NCI-H146 treated with DMSO at 0.1 percent for 48 hours (cell line): ENCODE data around the gene PDGFA.

Source experiments
- DNase-seq: peaks from one replicate; lab custom pipeline; 2025; ENCODE audit not compliant: unreplicated experiment; lab: John Stamatoyannopoulos, UW

PDGFA gene

DNA sequence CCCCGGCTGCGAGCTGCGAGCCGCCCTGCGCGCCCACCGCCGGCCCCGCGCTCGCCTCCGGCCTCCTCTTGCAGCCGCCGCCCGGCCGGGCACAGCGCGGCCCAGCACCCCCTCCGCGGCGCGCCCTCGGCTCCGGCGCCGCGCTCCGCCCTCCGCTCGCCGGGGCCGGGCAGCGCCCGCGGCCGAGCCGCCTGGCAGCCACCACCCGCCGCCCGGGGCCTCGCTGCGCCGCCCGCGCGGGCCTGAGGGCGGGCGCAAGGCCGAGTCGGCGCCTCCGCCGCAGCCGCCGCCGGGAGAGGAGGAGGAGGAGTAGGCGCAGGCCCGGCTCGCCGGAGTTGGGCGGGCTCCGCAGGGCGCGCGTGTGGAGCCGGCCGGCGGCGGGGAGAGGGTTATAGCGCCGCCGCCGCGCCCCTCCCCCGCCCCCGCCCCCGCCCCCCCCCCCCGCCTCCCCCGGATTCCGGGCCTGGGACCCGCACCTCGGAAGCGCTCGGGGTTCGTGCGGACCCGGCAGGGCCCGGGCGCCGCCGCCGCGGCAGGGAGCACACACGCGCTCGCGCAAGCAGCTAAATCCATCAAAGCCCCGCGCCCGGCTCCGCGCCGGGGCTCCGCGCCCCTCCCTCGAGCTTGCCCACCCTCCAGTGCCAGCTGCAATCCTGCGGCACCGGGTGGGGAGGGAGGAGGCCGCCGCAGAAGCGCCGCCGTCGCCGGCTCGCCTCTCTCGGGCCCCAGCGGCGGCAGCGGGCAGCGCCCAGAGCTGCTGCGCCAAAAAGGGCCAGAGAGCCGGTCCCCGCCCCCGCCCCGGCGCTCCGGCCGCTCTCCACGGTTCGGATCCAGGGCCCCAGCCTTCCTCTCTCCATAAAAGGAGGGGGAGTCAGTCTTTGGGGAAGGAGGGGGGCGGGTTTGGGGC lies at the start of gene PDGFA:
PDGFA (minus strand) TSS at position 363 of the 907 bp plus-strand sequence. CDS start 845 bp downstream, outside the sequence.
- DNase-seq = no peak

DNA sequence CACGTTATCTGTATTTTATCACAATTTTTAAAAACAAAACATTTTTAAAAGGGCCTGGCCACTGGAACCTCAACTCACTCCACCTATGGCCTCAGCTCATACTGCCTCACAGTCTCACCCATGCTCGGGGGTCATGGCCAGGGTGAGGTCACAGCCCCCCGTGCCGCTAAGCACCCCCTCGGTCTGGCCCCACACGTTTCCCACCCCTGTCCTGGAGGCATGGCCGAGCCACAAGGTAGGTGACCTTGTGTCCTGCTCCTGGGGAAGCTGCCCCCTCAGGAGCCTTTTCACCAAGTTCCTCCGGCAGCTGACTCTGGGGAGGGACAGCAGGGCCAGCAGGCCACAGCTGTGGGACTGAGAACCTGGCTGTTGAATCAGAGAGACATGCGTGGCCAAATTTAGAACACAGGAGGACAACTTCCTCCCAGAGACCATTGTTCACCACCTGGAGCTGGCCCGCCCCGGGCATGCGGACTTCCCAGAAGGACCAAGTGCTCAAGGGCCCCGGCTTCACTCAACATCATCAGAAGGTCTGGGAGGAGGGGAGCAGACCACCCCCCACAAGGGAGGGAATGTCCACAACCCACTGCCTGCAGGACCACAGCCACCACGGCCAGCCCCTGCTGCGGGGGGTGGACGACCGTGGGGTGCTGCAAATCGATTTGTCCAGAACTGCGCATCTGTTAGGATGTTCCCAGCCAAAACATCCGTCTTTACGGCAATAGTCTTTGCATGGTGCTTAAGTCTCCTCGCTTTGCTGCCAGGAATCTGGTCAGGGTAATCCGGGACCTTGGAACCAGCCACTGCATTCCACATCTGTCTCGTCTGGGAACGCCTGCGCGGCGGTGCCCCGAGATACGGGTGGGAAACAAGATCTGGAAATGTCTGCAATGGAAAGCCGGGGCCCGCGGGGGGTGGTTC lies 48.6 kb upstream of the PDGFA start:
- DNase-seq = no peak

DNA sequence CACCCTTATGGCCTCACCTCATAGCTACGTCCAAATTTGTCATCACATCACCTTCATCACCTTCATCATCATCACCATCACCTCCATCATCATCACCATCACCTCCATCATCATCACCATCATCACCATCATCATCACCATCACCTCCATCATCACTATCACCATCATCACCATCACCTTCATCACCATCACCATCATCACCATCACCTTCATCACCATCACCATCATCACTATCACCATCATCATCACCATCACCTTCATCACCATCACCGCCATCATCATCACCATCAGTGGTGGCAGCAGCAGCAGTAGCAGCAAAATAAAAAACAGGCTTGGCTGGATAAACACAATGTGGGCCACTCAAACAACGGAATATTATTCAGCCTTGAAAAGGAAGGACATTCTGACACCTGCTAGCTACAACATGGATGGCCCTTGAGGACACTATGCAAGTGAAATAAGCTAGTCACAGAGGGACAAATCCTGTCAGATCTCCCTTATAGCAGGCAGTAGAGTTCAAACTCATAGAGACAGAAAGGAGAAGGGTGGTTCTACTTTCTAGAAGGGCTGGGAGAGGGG lies 47.7 kb upstream of the PDGFA start:
- DNase-seq = no peak

GRCh38 chr7:566100-566499 lies 46.5 kb upstream of the PDGFA start:
- no peak for DNase-seq

- DNase-seq = no peak
Measured at GRCh38 chr7:564176-564865, 44.7 kb upstream of the PDGFA start.

DNA sequence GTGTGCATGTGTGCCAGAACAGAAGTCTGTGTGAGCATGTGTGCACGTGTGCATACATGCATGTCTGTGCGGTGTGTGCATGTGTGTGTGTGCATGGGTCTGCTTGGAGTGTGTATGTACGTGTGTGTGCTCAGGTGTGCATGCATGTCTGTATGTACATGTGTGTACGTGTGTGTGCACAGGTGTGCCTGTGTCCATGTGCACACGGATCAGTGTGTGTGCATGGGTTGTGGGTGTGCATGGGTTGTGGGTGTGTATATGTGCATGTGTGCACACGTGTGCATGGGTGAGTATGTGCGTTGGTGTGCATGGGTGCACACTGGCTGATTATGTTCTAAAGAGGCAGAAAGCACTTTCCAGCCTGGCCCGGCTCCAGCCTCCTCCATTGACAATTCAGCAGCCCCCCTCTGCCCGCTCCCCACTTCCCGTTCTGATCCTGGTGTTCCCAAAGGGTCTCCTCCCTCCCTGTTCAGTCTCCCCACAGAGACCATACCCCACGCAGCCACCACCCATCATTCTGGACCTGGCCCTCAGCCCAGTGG lies 44.1 kb upstream of the PDGFA start:
- DNase-seq = no peak

- DNase-seq = no peak
Measured at GRCh38 chr7:562789-563628, 43.4 kb upstream of the PDGFA start.

- no peak for DNase-seq
Measured at GRCh38 chr7:562374-562675, 42.7 kb upstream of the PDGFA start.

- no peak for DNase-seq
Measured at GRCh38 chr7:561631-562373, 42.2 kb upstream of the PDGFA start.

DNA sequence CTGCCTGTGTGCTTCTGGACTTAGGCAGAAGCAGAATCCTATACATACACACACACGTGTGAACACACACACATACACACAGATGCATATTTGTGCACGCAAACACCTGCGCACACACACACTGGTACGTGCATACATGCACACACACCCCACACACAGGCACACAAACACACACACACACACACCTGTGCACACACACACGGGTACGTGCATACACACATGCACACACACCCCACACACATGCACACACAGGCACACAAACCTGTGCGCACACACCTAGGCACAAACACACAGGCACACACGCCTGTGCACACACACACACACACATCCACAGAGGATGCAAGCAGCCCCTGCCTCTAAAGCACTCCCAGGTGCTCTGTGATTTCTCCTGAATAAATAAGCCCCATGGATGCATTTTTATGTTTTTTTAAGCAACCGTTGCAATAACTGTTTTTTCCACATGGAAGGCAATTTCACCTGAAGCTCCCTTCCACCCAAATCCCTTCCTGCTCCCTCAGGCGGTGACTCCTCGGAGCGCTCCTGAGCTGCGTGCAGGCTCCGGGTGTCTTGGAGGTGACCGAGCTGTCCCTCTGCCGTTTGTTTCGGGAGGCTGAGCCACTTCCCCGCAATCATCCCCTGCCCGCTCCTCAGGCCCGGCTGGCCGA lies 41.5 kb upstream of the PDGFA start:
- no peak for DNase-seq

DNA sequence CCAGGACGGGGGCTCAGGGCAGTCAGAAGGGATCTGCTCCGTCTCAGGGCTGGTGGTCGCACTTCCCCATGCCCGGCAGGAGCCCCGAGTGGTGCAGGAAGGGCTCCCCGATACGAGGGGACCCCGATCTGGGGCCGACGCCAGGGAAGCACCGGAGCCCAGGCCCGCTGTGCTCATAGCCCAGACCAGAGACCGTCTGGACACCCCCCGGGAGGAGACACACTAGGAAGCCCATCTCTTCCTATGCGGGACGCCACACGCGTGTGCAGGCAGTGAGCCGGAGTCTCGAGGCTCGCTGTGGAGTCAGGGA lies 39.7 kb upstream of the PDGFA start:
- DNase-seq = no peak

- no peak for DNase-seq
Measured at GRCh38 chr7:557558-557881, 37.9 kb upstream of the PDGFA start.

GRCh38 chr7:556837-557557 lies 37.4 kb upstream of the PDGFA start:
- no peak for DNase-seq

GRCh38 chr7:556291-556826 lies 36.7 kb upstream of the PDGFA start:
- DNase-seq = no peak

DNA sequence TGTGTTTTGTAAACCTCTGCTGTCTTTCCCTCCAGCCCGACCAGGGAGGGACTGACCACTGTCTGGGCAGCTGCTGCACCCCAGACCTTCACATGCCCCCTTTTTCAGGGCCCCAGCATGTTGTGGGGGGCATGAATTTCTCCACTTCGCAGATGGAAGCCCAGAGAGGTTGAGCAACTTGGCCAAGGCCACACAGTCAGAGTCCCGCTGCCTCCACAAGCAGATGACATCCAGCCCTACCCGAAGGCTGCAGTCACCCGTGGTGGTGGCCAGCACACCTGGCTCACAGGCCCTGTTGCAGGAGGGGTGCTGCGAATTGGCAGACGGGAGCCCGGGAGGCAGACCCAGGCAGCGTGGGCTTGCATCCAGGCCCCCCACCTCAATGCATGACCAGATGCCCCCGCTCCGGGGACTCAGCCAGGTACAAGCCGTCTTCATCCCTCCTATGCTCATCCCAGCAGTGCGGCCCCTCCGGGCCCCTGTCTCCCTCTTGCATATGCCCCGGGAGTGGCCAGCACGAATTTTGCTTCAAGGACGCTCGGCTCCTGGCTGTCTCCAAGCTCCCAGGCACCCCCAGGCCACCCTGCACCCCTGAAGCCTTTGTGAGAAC lies 36.0 kb upstream of the PDGFA start:
- no peak for DNase-seq

GRCh38 chr7:553636-554111 lies 34.0 kb upstream of the PDGFA start:
- DNase-seq = no peak

GRCh38 chr7:552868-553635 lies 33.4 kb upstream of the PDGFA start:
- no peak for DNase-seq
